Fibroblast of skin of scalp (primary cell): ENCODE data around the gene TOGARAM2. TPM values are rescaled to one million over a fixed set of nuclear protein-coding genes. Genes with fewer than 3 reads are reported as not detected.

Experiments used
- DNase-seq: peaks from one replicate; pipeline ENCODE4 v3.0.0-alpha.2; 2013
- polyA plus RNA-seq, 2 experiments: library from polyadenylated mRNA; unstranded; fragments of 120-200 nt; gene quantifications; one replicate each; pipeline ENCODE4 v1.2.1, GENCODE V29; 2013; ENCODE audit not compliant: insufficient read length in 2 of 2

TOGARAM2 gene
- 0.10 TPM for polyA plus RNA-seq (2013, experiment 1 of 2; ENCODE audit: insufficient read length)
- polyA plus RNA-seq (2013, experiment 2 of 2; ENCODE audit: insufficient read length): 0.10 TPM

DNA sequence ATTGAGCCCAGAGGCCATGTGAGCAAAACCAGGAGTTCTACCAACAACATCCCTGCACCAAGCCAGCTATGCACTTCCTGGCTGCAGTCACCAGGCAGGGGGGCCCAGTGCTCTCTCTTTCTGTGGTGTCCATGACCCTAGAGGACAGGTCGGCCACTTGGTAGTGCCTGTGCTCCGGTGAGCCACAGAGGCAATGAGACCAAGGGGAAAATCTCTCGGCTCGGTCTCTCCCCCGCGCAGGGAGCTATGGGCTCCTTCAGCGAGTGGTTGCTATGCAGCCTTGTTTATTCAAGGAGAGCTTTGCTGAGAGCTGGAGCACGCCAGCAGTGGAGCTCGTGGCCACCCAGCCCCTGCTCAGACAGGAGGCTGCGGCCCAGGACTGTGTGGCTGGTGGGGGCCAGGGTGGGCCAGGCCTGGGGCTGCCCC lies at the start of gene TOGARAM2:
TSS of gene TOGARAM2 (plus strand) at position 283 of the 426 bp plus-strand sequence. CDS start 13,537 bp downstream, outside the sequence.
- no peak for DNase-seq

DNA sequence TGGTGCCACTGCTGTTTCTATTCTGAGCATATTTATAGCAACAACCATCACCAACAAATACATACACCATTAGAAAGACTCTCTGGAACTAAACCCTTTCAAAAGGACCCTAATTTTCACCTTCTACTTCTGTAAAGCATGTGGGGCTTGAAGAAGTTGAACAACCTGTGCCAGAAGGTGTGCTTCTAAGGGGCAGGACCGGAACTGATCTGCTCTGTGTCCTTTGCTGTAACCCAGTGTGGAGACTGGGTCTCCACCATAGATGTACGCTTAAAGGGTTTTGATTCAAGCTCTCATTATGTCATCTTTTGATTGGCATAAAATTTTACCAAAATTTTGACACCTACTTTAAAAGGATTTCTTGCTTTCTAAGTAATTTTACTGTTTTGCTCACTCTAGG lies 46.3 kb upstream of the TOGARAM2 start:
- no peak for DNase-seq

DNA sequence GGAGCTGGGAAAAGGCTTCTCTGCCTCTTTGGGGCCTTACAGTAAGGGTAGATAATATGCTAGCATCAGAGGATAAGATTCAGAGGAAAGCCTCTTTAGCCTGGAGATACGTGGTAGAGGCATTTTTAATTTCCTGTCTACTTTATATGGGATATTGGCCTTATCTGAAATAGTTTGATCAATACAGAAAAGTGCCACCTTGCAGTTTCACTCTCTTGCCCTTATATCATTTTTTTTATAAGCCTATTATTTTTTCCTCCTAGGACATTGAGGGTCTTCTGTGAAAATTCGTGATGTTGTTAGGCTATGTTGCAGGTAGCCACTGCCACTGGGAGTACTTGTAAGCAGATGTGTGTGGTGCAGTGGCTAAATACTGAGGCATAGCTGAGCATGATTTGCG lies 40.1 kb upstream of the TOGARAM2 start:
- no peak for DNase-seq

DNA sequence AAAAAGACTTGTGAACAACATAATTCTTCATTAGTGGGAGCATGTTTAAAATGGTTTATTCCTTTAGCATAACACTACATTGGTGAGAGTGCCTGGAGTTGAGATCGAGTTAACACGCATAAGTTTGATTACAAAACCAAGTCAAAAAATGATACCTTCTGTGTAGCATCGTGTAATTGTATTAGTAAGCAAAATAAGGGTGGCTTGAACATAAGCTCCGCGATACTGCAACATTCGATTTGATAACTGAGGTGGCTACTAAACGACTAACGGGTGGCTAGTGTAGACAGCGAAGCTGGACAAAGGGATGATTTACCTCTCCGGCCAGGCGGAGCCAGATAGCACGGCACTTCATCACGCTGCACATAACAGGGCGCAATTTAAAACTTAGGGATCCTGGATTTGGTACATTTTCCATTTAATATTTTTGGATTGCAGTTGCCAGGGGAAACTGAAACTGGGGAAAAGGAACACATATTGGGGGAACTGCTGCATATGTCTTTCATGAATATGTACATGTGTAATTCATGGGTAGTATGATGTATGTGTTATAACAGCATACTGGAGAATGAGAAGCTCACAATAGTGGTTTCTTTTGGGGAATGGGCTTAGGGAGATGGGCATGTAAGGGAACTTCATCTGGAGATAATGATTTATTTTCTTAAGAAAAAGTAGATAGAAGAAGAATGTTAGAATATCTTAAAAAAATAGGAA lies 36.4 kb upstream of the TOGARAM2 start:
- no peak for DNase-seq

DNA sequence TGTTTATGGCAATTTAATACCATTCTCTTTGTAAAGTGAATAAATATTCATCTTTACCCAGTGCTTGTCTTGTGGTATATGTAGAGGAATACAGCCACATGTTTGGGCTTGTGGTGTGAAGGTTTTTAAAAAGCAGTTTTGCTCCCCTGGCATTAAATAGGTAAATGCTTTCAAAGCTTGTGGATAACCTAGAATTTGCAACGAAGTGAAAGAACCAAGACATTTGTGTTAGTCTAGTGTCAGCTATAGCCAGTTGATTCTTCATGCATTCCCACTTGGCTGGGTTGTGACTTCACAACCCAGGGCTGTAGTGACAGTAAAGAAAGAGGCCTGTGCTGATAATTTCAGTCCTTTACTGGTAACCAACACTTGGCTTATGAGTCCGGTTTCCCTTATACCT lies 32.9 kb upstream of the TOGARAM2 start:
- no peak for DNase-seq

DNA sequence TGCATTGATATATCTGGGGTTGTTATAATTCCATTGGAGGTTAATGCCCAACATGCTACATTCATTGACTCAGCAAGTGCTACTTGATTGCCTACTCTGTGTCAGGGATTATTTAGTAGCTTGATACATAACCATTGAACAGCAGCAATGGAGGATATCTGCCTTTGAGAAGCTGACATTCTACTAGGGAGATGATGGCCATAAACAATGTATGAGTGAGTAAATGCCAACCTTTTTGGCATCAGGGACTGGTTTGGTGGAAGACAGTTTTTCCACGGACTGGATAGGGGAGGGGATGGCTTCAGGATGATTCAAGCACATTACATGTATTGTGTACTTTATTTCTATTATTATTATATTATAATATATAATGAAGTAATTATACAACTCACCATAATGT lies 31.9 kb upstream of the TOGARAM2 start:
- DNase-seq: no peak

DNA sequence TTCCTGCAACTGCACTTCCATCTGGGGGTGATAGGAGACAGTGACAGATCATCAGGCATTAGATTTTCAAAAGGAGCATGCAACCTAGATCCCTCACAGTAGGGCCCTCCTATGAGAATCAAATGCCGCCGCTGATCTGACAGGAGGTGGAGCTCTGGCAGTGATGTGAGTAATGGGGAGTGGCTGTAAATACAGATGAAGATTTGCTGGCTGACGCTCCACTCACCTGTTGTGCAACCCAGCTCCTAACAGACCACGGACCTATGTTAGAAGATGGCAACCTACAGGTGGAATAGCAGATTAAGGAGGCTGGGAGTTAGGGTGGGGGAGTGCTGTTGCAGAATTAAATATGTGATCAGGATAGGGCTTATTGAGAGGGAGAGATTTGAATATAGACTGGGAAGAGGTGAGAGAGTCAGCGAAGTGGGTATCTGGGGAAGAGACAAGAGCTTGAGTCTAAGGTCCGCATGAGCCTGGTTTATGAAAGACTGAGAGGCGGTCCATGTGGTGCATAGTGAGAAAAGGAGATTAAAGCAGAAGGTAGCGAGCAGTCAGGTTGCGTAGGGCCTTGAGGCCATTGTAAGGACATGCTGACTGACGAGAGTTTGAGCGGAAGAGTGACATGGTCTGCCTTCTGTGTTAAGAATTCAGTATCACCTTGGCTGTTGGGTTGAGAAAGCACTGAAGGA lies 31.3 kb upstream of the TOGARAM2 start:
- DNase-seq: no peak

DNA sequence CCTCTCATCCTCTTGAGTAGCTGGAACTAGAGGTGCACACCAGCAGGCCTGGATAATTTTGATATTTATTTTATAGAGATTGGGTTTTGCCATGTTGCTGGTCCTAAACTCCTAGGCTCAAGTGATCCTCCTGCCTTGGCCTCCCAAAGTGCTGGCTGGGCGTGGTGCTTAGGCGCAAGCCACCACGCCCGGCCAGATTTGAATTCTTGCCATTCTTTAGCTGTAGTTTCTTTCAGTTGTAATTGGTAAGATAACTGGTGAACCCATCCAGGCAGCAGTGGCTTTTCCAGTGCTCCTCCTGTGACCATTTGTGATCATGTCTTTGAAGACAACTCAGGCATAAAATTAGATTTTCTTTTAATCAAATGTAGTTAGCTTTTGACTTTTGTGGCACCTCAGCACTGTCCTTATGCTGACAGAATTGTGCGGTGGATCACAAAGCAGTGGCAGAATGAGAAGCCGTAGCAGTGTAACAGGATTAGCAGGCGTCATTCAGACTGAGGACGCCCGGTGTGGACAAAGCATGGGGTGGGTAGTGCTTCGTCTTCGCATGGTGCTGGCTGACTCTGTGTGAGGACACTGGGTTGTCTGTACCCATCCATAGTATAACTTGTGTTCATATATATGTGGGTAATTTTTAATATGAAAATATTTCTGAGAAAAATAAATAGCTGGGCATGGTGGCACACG lies 30.0 kb upstream of the TOGARAM2 start:
- DNase-seq: no peak

DNA sequence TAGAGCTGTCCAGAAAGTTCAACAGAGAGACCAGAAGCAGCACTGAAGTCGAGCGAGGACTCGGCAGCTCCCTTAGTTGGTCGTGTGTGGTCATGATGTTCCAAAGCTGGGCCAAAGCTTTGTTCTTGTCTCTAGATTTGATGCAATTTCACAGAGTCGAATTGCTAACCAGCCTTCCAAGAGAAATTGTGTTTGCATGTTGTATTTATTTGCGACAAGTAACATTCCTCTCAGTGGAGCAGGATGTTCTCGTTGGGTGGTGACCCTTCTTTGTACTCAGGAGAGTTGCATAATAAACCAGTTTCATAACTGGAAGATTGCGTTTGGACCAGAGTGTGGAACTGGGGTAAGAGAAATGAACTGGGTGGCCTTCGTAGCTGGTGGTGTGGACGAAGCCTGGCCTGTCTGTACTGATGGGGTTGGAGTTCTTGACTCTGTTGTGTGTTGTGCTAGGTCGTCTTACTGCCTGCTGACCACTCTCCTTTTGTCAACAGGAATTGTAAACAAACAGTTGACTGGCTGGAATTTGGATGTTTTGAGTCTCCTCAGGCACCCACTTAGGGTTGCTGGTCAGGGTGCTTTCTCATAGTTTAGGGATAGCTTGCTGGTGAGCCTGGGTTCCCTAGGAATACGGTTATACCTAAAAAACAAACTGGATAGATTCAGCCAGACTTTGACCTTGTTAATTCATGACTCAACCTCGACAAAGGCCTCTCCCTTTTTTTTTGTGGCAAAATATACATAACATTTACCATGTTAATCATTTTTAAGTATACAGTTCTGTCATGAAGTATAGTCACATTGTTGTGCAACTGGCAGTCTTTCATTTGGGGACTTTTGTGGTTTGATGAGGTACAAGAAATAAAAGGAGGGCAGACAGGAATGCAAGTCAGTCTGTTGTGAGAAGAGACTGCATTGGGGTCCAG lies 28.9 kb upstream of the TOGARAM2 start:
- DNase-seq: no peak

DNA sequence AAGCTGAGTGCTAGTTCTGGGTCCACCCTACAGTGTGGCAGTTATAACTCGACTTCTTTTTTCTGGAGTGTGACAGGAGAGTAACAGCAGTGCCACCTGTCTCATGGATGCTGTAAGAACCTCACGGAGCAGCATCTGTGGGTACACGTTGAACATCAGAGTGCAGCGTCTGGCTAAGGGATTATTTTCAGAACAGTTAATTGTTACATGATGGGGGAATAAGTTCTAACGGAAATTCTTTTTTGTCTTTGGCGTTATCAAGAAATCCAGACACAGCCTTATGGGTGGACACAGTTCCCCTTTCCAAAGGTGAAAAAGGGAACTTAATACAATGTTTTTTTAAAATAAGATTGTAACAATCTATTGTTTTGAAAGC lies 28.3 kb upstream of the TOGARAM2 start:
- no peak for DNase-seq

DNA sequence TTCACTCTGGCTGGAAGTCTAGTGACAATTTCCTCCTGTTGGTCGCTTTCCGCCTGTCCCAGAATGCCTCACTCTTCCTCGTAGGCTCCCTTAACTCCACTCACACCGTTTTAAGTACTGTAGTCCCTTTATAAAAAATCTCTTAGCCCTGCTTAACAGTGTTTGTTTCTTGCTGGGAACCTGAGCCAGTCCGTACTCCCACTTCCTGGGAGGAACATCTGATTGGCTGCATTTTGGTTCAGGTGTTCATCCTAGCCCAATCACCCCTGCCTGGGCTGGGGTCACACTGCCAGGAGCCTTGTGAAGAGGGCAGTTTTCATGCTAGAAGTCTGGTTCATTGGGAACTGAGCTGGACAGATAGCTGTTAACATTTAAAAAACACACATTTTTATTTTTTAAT lies 25.6 kb upstream of the TOGARAM2 start:
- DNase-seq: no peak

DNA sequence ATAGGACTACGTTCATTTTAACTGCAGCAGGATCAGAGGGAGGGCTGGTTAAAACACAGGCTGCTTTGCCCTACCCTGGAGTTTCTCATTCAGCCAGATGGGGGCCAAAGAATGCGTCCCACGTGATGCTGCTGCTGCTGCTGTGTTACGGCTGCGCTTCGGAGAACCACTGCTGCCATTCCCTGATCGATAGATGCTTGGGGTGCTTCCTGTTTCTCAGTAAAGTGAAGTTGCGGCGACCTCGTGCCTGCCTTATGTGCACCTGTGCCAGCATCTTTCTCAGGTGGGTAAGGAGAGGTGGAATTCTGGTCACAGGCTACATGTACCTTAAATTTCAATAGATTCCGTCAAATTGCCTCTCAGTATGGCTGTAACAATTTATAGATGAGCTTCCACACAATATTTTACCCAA lies 24.7 kb upstream of the TOGARAM2 start:
- DNase-seq: peak; percentile 52

DNA sequence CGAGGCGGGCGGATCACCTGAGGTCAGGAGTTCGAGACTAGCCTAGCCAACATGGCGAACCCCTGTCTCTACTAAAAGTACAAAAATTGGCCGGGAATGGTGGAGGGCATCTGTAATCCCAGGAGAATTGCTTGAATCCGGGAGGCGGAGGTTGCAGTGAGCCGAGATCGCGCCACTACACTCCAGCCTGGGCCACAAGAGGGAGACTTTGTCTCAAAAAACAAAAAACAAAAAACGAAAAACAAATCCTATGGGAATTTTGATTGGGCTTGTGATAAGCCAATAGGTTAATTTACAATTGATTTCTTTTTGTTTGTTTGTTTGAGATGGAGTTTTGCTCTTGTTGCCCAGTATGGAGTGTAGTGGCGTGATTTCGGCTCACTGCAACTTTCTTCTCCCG lies 24.2 kb upstream of the TOGARAM2 start:
- peak; percentile 30 for DNase-seq

DNA sequence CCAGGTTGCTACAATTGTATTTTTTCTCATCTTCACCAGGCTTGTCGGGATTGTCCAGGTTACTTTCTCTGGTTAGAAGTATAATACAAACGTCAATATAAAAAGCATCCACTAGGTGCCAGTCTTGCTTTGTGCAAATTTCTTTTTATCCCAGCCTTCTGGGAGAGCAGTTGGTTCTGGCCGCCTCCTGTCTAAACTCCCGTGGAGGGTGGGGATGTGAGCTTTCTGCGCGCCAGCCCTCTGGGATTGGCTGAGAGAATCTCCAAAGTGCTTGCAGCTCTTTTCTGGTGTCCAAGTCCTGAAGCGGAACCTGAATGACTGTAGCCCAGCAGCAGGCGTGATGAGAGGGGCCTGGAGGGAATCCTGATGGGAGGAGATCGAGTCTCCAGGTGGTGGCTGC lies 22.4 kb upstream of the TOGARAM2 start:
- DNase-seq: peak; percentile 79

DNA sequence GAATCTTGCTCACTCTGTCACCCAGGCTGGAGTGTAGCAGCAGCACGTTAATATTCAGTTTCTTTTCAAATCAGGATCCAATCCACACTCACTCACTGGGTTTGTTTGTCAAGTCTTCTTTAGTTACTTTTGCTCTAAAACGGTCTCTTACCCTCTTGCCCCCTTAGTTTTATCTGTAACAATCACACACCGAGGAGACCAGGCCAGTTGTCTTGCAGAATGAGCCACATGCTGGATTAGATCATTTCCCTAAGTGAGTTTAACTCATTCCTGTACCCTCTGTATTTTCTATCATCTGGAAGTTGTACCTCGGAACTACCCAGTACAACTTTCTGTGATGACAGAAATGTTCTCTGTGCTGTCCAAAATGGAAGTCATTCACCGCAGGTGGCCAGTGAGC lies 20.7 kb upstream of the TOGARAM2 start:
- DNase-seq: no peak

DNA sequence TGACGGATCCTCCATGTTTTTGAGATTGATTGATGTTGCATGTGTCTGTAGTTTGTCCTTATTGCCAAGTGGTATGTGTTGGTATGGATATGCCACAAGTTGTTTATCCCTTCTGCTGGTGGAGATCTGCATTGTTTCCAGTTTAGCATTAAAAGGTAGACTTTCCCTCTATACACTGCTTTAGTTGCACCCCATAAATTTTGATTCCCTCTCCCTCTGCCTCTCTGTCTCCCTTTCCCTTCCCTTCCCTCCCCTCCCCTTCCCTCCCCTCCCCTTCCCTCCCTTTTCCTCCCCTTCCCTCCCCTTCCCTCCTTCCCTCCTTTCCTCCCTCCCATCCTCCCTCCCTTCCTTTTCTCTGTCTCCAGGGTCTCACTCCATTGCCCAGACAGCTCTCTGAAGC lies 18.6 kb upstream of the TOGARAM2 start:
- no peak for DNase-seq

DNA sequence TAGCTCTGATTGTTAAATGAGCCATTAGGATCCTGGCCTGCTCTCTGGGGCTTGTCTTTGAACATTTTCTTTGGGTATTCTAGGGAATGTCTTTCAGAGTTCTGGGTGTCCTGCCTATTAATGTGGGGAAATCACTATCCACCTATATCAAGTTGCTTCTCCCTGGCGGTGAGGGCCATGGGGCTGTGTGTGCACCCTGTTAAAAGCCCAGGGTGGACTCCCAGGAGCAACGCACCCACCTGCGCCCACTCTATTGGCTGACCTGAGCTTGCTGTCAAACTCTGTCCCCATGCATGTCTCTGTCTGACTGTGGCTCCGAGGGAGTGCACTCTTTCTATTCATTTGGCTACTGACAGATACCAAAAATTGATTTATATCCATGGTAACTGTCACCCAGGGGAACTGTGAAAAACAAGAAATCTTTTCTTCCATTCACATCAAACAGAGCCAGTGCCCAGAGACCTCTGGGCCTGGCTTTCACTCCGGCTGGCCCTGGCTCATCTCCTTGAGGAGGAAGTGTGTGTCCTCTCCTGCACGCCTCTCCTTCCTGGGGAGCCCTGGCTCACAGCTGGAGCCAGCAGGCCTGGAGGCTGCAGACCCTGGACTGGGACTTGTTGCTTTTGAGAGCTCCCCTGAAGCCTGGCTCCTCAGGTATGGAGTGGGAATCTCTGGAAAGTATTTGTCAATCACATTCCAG lies 10.5 kb upstream of the TOGARAM2 start:
- DNase-seq: no peak

DNA sequence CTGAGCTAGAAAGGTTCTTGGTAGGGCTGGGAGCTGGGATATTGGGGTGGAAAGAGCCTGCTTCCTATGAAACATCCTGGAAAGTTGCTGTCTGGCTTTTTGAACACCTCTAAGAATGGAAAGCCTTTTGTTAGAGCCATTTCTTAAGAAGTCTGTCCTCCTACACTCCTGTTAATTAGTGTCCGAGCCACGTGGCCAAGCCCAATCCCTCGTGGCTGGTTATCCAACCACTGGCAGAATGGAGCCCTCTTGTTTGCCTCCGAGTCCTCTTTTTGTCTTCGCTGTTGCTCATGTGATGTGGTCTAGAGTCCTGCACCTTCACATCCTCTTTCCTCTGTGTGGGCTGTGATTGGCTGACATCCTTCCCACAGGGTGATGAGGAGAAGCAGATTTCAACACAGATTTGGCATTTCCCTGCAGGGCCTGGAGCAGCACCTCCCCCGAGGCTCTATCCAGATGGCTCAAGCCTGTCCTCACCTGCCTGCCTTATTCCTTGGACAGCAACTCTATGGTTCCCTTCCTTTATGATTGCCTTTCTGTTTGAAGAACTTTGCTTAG lies 8.2 kb upstream of the TOGARAM2 start:
- DNase-seq: no peak

DNA sequence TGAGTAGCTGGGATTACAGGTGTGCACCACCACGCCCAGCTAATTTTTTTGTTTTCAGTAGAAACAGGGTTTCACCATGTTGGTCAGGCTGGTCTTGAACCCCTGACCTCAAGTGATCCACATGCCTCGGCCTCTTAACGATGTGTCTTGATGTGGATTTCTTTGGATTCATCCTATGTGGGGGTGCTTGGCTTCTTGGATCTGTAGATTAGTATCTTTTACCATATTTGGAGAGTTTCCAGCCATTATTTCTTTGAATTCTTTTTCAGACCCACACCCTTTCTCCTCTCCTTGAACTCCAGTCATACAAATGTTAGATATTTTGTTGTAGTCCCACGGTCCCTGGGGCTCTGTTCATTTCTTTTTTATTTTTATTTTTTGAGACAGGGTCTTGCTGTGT lies 6.8 kb upstream of the TOGARAM2 start:
- DNase-seq: no peak

DNA sequence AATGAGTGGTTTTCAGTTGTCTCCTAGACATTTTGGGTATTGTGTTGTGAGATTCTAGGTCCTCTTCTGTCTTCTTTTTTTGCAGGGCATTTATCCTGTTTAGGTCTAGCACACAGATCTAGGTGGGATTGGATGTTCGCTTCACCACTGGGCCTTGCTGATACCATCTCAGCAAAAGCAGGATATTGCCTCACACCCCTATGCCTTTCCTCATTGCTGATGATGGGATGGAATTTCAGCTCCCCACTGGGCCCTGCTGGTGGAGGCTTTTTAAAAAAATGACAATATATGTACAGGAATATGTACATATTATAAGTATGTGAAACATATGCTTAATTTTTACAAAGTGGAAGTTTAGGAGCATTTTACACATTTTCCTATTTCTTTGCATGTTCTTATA lies 5.4 kb upstream of the TOGARAM2 start:
- DNase-seq: no peak

DNA sequence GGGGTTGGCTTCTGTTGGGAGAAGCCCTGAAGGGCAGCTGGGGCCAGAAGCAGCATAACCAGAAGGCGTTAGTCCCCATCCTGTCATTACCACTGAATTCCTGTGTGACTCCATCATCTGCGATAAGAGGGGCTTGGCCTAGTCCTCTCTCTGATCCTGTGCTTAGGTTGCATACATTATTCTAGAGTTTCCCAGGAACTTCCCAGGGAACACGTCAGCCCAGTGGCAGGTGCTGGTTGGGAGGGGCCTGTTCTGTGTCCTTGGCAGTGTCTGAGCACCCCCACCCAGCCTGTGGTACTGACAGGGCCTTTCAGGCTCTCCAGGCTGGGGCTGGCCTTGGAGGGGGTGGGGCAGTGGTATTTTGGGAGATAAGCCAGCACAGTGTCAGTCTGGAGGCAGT lies 4.5 kb upstream of the TOGARAM2 start:
- peak; percentile 39 for DNase-seq
